HPDE6-E6E7 (cell line): ENCODE measurements around the gene TBCEL.
"Not testable (repeated sequence)": the region's sequence is repeated elsewhere in the genome, so short reads cannot be mapped to it uniquely, and the experiment has no call there.

Source experiments
- DNase-seq: peaks from one replicate; pipeline ENCODE4 v3.0.0; 2011; ENCODE audit warnings: missing footprints; ENCODE audit errors: extremely low spot score

Gene TBCEL

GRCh38 chr11:121023848-121024751 lies at the start of gene TBCEL:
TSS of gene TBCEL (plus strand) at chr11:121024102. CDS start at chr11:121045691, 21,589 bp downstream.
- DNase-seq, result peak; percentile 59

DNA sequence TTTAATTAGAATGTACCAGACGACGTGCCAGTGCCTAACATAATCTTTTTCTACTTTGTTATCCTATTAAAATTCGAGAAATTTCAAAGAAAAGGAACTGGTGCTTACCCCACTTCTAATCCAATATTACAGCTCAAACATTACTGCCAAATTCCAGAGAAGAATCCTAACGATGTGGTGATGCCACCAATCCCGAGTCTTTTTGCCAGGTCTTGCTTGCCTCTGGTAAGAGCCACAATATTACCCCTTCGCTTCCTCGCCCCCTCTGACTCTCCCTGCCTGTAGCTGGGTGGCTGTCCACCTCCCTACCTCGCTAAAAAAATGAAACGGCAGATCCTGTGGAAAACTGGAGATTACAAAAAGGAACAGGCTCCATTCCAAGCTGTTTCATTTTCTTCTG lies 49.4 kb upstream of the TBCEL start:
- no peak for DNase-seq

DNA sequence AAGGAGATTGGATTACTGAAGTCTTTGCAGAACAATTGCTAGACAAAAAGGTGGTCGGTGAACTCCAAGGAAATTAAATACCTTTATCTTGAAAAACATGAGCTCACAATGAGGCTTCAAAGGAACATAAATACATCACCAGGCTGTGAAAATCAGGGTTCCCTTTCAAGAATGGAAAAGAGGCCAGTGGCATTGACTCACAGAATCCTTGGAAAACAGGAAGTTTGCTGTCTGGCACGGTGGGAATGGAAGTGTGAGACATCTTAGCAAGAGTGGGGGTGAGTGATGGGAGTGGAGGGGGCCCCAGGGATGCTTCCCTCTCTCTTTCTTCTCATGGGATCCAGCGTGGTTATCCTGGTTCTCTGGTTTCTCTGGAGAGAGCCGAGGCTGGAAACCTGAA lies 48.9 kb upstream of the TBCEL start:
- DNase-seq, result no peak

- no peak for DNase-seq
Measured at GRCh38 chr11:120977266-120978137, 46.4 kb upstream of the TBCEL start.

- DNase-seq, result no peak
Measured at GRCh38 chr11:120978701-120979100, 45.2 kb upstream of the TBCEL start.

DNA sequence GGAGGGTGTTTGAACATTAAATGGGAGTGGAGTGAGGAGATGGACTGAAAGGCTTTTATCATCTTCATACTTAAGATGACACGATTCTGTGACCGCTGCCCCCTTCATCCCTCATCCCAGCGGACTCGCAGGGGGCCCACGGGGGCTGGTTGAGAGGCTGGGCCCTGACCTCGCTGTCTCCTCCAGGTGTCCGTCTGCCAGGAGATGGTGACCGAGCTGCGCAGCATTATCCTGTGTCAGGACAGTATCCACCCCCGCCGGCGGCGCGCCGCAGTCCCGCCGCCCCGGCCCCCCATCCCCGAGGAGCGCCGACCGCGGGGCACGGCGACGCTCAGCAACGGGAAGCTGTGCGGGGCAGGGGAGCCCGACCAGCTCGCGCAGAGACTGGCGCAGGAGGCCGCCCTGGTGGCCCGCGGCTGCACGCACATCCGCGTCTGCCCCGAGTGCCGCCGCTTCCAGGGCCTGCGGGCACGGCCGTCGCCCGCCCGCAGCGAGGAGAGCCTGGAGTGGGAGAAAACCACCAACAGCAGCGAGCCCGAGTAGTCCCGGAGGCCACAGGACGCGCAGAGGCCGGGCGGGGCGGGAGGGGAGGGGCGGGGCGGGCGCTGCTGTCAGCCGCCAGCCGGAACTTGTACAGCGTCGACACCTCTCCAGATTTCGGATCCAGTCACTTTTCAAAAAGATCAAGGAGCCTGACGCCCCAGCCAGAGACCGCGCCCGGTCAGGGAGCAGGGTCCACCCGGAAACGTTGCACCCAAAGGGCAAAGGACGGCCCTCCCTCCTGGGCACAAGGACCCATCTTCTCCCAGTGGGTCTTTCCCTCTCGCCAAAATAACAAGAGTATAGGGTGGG lies 38.0 kb upstream of the TBCEL start:
- DNase-seq, result peak; percentile 39

DNA sequence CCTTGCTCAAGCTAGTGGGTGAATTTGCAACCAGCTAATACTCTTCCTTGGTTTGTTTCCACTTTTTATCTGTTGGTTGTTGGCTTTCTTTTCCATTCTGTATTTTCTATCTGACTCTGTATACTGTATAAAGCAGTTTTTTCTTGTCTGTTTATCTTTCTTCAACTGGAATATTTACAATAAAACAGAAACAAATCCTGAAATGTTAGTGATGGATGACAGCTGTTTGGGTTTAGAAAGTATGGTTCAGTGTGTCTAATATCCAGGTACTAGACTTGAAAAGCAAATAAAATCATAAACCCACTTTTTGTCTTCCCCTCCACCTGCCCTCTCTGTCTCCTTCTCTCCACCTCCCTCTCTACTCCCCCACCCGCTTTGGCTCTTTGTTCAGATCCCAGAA lies 35.3 kb upstream of the TBCEL start:
- no peak for DNase-seq

DNA sequence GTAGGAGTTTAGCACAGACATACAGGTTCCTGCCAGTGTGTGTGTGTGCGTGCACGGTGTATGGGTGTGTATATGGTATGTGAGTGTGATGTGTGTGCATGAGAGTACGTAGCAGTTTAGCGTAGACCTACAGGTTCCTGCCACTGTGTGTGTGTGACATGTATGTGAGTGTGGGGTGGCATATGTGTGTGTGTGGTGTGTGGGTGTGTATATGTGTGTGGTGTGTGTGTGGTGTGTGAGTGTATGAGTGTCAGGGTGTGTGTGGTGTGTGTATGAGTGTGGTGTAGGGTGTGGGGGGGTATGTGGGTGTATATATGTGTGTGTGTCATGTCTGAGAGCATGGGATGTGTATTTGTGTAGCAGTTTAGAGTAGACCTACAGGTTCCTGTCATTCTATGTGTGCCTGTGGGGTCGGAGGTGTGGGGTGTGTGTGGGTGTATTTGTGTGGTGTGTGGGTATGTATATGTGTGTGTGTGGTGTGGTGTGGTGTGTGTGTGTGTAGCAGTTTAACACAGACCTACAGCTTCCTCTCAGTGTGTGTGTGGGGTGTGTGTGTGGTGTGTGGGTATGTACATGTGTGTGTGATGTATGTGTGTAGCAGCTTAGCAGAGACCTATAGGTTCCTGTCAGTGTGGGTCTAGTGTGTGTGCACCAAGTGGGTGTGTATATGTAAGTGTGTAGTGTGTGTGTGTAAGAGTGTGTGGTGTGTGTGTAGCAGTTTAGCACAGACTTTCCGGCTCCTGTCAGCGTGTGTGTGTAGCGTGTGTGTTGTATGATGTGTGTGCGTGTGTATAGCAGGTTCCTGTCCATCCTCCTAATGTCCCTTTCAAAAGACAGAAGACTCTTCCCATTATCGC lies 31.8 kb upstream of the TBCEL start:
- no peak for DNase-seq

GRCh38 chr11:120994091-120994859 lies 29.6 kb upstream of the TBCEL start:
- no peak for DNase-seq

GRCh38 chr11:120995184-120995583 lies 28.7 kb upstream of the TBCEL start:
- no peak for DNase-seq

GRCh38 chr11:120996973-120997372 lies 26.9 kb upstream of the TBCEL start:
- DNase-seq, result no peak

- no peak for DNase-seq
Measured at GRCh38 chr11:120998581-120998980, 25.3 kb upstream of the TBCEL start.

GRCh38 chr11:121004206-121004840 lies 19.6 kb upstream of the TBCEL start:
- no peak for DNase-seq

GRCh38 chr11:121006922-121007321 lies 17.0 kb upstream of the TBCEL start:
- no peak for DNase-seq

DNA sequence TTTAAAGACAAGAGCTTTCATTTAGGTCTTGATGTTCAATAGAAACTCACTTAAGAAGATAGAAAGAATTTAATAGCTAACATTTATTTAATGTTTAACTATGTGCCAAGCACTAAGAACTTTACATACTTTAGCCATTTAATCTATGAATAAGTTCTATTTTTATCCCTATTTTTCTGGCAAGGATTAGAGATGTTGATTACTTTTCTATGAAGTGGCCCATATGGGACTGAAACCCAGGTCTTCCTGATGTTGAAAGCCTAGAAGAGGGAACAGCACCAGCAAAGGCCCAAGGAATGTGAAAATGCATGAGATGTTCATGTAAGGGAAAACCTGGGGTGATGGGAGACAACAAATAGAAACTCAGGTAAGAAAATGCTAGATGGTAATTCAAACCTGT lies 15.4 kb upstream of the TBCEL start:
- DNase-seq, result no peak

GRCh38 chr11:121012091-121012490 lies 11.8 kb upstream of the TBCEL start:
- DNase-seq, result no peak

DNA sequence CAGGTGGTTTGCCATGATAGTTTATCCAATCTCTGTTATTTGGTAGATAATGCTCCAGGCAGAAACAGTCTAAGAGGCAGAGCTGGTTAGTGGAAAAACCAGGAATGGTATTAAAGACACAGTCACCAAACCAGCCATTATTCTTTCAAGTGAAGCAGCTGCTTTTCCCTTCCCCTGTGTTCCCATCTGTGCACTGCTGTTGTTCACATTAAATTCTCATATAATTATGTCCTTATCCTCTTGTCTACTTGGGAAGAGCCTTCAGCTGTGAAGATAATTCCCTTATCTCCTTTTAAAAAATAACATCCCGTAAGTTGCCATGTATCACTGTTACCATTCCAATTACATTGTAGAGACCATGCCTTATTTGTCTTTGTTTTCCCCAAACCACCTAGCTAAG lies 5.2 kb upstream of the TBCEL start:
- no peak for DNase-seq

DNA sequence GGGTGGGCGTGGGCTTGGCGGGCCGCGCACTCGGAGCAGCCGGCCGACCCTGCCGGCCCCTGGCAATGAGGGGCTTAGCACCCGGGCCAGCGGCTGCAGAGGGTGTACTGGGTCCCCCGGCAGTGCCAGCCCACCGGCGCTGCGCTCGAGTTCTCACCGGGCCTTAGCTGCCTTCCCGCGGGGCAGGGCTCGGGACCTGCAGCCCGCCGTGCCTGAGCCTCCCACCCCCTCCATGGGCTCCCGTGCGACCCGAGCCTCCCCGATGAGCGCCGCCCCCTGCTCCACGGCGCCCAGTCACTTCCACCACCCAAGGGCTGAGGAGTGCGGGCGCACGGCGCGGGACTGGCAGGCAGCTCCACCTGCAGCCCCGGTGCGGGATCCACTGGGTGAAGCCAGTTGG lies 2.2 kb upstream of the TBCEL start:
- not testable (repeated sequence) for DNase-seq

GRCh38 chr11:121024989-121025388 lies 1.1 kb downstream of the TBCEL start:
- no peak for DNase-seq

DNA sequence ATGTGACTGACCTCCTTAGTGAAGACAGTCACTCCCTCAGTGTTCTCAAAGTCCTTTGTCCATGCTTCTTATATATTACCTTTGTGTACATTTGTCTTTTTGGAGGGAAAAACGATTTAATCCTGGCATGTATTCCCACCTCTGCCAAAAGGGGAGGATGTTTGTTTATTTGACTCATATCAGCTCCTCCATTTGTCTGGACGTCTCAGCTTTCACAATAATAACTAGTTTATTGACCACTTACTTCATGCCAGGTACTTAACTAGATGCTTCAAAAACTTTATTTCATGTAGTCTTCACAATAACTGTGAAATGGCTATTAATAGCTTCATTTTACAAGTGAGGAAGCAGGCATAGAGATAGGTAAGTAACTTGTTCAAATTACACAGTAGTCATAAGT lies 5.3 kb downstream of the TBCEL start:
- no peak for DNase-seq
